OCI-LY3 (cell line): ENCODE measurements around the gene NOSTRIN.

Experiments used
- EZH2phosphoT487 ChIP-seq: fragments of 200-600 bp; shearing (Covaris generic); IDR thresholded peaks from 2 replicates; pipeline ENCODE4 v1.6.1; 2018; ENCODE audit warnings: antibody characterized with exemption, mixed run types, low read depth
- TF ChIP-seq, protein P1 (sequence below): fragments of 200-600, 300-600 bp; sonication (generic); IDR thresholded peaks from 2 replicates; pipeline ENCODE4 v1.5.1; 2014; ENCODE audit warnings: antibody characterized with exemption, low read length, low read depth

DNA sequence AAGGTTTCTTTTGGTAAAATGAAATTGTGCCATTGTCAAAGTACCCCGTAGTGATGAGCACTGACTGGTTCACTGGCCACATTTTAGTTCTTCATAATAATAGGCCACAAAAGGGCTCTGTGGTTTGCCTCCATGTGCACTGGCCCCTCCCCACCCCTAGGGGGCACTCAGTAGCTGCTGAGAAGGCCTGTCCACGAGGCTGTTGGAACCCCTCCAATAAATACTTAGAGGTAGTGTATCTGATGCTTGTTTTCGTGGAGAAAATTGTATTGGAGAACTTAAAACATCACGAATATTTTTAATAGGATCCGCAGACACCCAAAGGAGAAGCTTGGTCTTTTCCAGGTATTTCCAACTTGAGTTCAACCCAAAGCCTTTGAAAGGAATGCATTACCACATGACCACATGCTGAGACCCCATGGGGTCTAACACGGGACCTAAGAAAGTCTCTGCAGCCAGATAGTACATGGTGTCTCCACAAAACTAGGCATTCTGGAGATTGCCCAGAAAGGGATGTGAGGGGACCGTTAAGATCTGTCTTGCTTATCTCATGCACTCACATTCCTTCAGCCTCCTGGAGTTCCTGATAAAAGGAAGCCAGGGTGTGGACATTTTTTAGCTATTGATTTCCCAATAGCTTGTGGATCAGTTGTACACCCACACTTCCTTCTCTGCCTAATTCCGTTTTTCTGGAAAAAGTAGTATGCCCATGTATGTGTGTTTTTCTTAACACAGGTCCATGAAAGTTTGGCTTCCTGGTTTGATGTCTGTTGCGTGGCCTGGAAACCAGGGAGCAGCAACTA is 28.5 kb upstream of the NOSTRIN start:
- TF ChIP-seq, protein P1, sequence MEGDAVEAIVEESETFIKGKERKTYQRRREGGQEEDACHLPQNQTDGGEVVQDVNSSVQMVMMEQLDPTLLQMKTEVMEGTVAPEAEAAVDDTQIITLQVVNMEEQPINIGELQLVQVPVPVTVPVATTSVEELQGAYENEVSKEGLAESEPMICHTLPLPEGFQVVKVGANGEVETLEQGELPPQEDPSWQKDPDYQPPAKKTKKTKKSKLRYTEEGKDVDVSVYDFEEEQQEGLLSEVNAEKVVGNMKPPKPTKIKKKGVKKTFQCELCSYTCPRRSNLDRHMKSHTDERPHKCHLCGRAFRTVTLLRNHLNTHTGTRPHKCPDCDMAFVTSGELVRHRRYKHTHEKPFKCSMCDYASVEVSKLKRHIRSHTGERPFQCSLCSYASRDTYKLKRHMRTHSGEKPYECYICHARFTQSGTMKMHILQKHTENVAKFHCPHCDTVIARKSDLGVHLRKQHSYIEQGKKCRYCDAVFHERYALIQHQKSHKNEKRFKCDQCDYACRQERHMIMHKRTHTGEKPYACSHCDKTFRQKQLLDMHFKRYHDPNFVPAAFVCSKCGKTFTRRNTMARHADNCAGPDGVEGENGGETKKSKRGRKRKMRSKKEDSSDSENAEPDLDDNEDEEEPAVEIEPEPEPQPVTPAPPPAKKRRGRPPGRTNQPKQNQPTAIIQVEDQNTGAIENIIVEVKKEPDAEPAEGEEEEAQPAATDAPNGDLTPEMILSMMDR, result peak; percentile 93
- no peak for TF ChIP-seq EZH2phosphoT487
